Lower leg skin (tissue), 3 donors: ENCODE data around the gene ADSS1.
"Not testable (repeated sequence)": the region's sequence is repeated elsewhere in the genome, so short reads cannot be mapped to it uniquely, and the experiment has no call there.

ENCODE experiments used
- POLR2A ChIP-seq, 2 donors: fragments of 450-650 bp; IDR thresholded peaks; one replicate each; pipeline ENCODE4 v1.6.1; 2016 to 2017; ENCODE audit warnings: antibody characterized with exemption in 2 of 2, mild to moderate bottlenecking in 1 of 2, moderate library complexity in 1 of 2
- TF ChIP-seq, protein P1 (sequence below), 3 donors: fragments of 450-650 bp; IDR thresholded peaks; one replicate each; pipeline ENCODE4 v1.5.1; 2016; ENCODE audit warnings: antibody characterized with exemption in 3 of 3, mild to moderate bottlenecking in 3 of 3, moderate library complexity in 2 of 3

GRCh38 chr14:104729176-104729834 is 5.3 kb downstream of the ADSS1 start:
- TF ChIP-seq, protein P1, sequence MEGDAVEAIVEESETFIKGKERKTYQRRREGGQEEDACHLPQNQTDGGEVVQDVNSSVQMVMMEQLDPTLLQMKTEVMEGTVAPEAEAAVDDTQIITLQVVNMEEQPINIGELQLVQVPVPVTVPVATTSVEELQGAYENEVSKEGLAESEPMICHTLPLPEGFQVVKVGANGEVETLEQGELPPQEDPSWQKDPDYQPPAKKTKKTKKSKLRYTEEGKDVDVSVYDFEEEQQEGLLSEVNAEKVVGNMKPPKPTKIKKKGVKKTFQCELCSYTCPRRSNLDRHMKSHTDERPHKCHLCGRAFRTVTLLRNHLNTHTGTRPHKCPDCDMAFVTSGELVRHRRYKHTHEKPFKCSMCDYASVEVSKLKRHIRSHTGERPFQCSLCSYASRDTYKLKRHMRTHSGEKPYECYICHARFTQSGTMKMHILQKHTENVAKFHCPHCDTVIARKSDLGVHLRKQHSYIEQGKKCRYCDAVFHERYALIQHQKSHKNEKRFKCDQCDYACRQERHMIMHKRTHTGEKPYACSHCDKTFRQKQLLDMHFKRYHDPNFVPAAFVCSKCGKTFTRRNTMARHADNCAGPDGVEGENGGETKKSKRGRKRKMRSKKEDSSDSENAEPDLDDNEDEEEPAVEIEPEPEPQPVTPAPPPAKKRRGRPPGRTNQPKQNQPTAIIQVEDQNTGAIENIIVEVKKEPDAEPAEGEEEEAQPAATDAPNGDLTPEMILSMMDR (IDR thresholded peaks at IDR 0.05), result not testable (repeated sequence)
- not testable (repeated sequence) for TF ChIP-seq POLR2A (IDR thresholded peaks at IDR 0.05)
